Measurements from ENCODE around the gene OXSR1. TPM values are rescaled to one million over a fixed set of nuclear protein-coding genes. Genes with fewer than 3 reads are reported as not detected.

OXSR1 gene
- total RNA-seq, 1 experiment from 2014 or later, result 35.1 TPM

GRCh38 chr3:38283810-38284755 is 118.7 kb downstream of the OXSR1 start:
- Histone ChIP-seq H3K79me2 (ENCODE audit: insufficient read depth, low read length) (no peaks in the 10 kb centered on the region), H3K9me2 (ENCODE audit: insufficient read depth) (no peaks in the 10 kb centered on the region), H3K9me3 (ENCODE audit: control insufficient read depth in 1 of 2, insufficient read depth in 1 of 2, low read depth in 1 of 2, low read length in 2 of 2) (no peaks in the 10 kb centered on the region), H3K4me1 (ENCODE audit: control insufficient read depth in 1 of 2, insufficient read depth in 2 of 2, low read length in 2 of 2) (no peaks in the 10 kb centered on the region), H3K27ac (ENCODE audit: low read depth, low read length) (no peak overlapping the region), H3K9ac (ENCODE audit: low read length) (no peak overlapping the region), H3K27me3 (ENCODE audit: insufficient read depth, low read length) (no peaks in the 10 kb centered on the region), H3K36me3 (ENCODE audit: control insufficient read depth in 1 of 2, insufficient read depth in 2 of 2, low read length in 2 of 2) (no peaks in the 10 kb centered on the region), H2AFZ (ENCODE audit: low read depth, low read length, poor library complexity, severe bottlenecking) (no peak overlapping the region), H3K4me2 (ENCODE audit: low read length) (no peak overlapping the region), H4K20me1 (ENCODE audit: insufficient read depth) (no peaks in the 10 kb centered on the region), H3K4me3 (replicated peaks in 1 of 2; ENCODE audit: low read depth in 1 of 2, low read length in 2 of 2) (no peak overlapping the region)
- CTCF ChIA-PET, result interaction anchor here (1.4 kb wide), 1 partner anchor 14 kb away, joined by 4 read pairs; no protein-coding TSS in a partner anchor
- intact Hi-C loops (cut with micrococcal nuclease), result no loop called here
- POLR2A ChIA-PET, result no interaction called here
- DNase-seq (ENCODE audit: low read depth, low spot score) (no peak), ATAC-seq (no peak)
- RAD21 ChIA-PET (ENCODE audit: low non-redundant PET in 1 of 2, low total read pairs in 2 of 2, uncharacterized antibody in 2 of 2, unreplicated experiment in 2 of 2), result no interaction called here
- no TSS peak for BruUV-seq (replicated peaks)
- TF ChIP-seq SP1 (IDR thresholded peaks at IDR 0.05; ENCODE audit: low read depth), result no peak
- TF ChIP-seq REST (IDR thresholded peaks at IDR 0.05; ENCODE audit: low read depth), result no peak
- TF ChIP-seq POLR2A (IDR thresholded peaks at IDR 0.05; ENCODE audit: borderline replicate concordance, extremely low read depth, insufficient read depth, insufficient read length), result no peak
- no peak for TF ChIP-seq ATF3 (IDR thresholded peaks at IDR 0.05)
- no peak for TF ChIP-seq ZNF274 (IDR thresholded peaks at IDR 0.05; ENCODE audit: low read depth, low read length)
- no peak for TF ChIP-seq EGR1 (IDR thresholded peaks at IDR 0.05; ENCODE audit: low read depth)
- TF ChIP-seq JUND (IDR thresholded peaks at IDR 0.05), result no peak
- no peak for TF ChIP-seq TCF7L2 (IDR thresholded peaks at IDR 0.05; ENCODE audit: borderline replicate concordance, extremely low read depth, insufficient read depth, insufficient read length)
- TF ChIP-seq CBX3 (IDR thresholded peaks at IDR 0.05; ENCODE audit: low read depth), result no peak
- no peak for TF ChIP-seq MAX (IDR thresholded peaks at IDR 0.05)
- TF ChIP-seq ZFX (IDR thresholded peaks at IDR 0.05), result no peak
- TF ChIP-seq EZH2 (IDR thresholded peaks at IDR 0.05), result no peak
- TF ChIP-seq ZBTB33 (IDR thresholded peaks at IDR 0.05; ENCODE audit: extremely low read depth, insufficient replicate concordance, low read length), result no peak
- TF ChIP-seq SIN3A (IDR thresholded peaks at IDR 0.05; ENCODE audit: low read depth), result no peak
- no peak for TF ChIP-seq FOSL1 (IDR thresholded peaks at IDR 0.05; ENCODE audit: low read depth)
- TF ChIP-seq CTCF (IDR thresholded peaks at IDR 0.05 in 2 of 3, conservative IDR thresholded peaks at IDR 0.05 in 1 of 3; ENCODE audit: borderline replicate concordance in 1 of 3, insufficient read depth in 1 of 3, low read depth in 2 of 3, low read length in 2 of 3), result no peak

Measured in HCT116 (cell line).